Cardiac septum (tissue), 1 donor: ENCODE measurements around the gene TSPAN13. TPM values are rescaled to one million over a fixed set of nuclear protein-coding genes. Genes with fewer than 3 reads are reported as not detected.

Experiments used
- DNase-seq: peaks from one replicate; pipeline ENCODE4 v3.0.0-alpha.2; 2020; ENCODE audit warnings: low spot score
- intact Hi-C: fragments of 100-400 bp; cut with DNase I; formaldehyde crosslinking; loops from one replicate; pipeline ENCODE4 v1.14.0; 2022
- total RNA-seq: library from RNA; stranded (reverse); fragmentation: NEBNext Ultra II Directional; extraction: Animal tissue kit (Norgen Biotek cat#: 25700); gene quantifications from one replicate; pipeline ENCODE4 v1.2.1, GENCODE V29; 2021
- donor health status: DM: no; HTN: no; CAD: no.

Gene TSPAN13
- total RNA-seq, 1 donor from 2014 or later, result 13.5 TPM

DNA sequence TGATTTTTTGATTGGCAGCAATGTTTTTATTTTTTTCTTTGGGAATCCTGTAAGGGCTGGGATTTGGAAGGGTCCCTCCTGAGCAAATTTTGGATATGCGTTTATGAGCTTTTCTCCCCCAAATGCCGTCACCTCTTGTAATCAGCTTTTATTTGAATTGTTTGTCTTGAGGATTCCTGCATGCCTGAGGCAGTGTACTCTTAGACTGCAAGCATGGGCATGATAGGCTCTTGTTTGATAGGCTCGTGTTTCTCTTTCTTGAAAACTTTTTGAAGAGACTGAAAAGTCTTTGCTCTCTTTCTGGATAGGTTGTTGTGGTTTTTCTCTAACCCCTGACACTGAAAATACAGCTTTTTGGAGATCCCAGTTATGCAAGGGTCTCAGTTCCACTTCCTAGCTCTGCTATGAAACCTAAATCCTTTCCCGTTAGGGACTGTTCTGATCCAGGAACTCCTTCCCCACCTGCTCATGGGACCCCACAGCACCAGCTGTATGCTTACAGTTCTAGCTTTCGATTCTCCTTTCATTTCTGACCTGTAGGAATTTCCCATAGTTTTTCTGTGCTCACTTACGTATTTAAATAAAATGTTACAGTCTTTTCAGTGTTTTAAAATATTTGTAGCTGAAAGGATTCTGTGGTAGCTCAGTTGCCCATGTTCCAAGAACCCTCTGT lies 17.2 kb downstream of the TSPAN13 start:
- DNase-seq, result no peak
- intact Hi-C loops, result no loop called here

DNA sequence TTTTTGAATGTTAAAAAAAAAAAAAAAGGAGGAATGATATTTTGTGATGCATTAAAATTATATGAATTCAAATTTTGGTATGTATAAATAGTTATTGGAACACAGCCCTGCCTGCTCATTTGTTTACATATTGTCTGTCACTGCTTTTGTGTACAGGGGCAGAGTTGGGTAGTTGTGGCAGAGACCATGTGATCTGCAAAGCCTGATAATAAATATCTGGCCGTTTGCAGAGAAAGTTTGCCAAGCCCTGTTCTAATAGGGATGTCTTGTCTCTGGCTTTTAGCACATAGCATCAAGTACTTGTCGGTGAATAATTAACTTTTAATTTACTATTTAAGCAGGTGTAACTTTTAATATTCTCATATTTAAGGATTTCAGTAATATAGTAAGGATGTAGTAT lies 19.8 kb downstream of the TSPAN13 start:
- intact Hi-C loops, result no loop called here

DNA sequence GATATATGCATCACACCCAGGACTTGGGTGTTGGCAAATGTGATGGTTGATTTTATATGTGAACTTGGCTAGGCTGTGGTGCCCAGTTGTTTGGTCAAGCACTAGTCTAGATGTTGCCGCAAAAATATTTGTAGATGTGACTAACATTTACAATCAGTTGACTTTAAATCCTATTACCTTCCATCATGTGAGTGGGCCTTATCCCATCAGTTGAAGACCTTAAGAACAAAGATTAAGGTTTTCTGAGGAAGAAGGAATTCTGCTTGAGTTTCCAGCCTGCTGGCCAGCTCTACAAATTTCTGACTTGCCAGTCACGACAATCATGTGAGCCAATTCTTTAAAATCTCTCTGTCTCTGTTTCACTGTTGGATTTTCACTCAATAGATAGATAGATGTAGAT lies 20.3 kb downstream of the TSPAN13 start:
- intact Hi-C loops, result no loop called here
- no peak for DNase-seq

More for the DNA sequence above, 19.8 kb downstream of the TSPAN13 start:
- no peak for DNase-seq

DNA sequence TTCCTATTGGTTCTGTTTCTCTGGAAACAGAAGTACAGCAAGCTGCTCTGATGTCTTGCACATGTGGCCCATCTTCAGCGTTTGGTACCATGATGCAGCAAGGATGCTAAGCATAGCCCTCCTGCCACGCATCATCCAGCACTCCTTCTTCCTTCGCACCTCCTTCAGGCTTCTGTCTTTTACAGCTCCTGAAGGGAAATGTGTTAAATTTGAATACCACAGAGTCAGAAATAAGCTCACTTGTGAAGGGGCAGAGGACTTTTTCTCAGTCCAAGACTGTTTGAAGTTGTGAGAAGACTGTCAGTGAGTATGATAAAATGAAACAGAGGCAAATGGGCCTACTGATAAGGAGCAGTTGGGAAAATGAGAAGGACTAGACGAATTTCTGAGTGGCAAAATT lies 20.7 kb downstream of the TSPAN13 start:
- intact Hi-C loops, result no loop called here
- no peak for DNase-seq

DNA sequence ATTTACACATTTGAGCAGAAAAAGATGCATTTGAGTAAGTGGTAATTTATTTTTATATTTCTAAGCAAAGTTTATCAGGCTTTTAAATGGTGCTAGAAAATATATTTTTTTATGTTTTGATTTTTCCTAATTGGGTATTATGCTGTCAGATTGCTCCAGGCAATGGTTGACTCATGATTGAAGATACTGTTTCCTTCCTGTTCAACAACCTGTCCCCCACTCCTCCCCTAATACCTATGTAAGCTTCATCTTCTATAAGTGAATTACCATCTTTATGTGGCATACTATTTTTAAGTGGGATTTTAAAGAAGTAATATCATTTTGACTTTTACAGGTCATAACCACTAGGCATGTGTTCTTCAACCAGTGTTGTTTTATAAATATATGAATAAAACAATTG lies 21.4 kb downstream of the TSPAN13 start:
- intact Hi-C loops, result no loop called here
- no peak for DNase-seq

DNA sequence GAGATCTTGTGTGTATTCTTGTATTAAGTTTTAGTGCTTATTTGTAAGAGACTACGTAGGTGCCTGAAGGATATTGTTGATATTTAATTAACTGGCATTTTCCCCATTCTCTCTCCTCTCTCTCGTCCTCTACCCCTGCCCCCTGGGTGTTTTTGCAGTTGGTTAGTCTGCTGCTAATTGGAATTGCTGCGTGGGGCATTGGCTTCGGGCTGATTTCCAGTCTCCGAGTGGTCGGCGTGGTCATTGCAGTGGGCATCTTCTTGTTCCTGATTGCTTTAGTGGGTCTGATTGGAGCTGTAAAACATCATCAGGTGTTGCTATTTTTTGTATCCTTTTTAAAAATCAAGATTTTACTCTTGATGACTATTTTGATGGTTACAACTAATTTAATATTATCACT lies 22.5 kb downstream of the TSPAN13 start:
- intact Hi-C loops, result no loop called here
- no peak for DNase-seq

DNA sequence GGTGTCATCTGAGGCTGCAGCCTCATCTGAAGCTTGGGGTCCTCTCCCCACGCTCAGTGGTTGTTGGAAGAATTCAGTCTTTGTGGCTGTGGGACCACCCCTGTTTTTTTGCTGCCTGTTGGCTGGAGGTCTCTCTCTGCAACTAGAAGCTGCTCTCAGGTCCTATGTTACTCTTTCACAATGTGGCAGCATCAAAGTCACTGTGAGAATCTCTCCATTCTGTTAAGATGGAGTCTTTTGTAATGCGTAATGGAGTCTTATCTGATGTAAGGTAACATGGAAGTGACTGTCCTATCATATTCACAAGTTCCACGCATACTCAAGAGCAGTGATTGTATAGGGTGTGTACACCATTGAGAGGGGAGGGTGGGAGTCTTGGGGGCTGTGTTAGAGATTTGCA lies 24.9 kb downstream of the TSPAN13 start:
- no peak for DNase-seq
- intact Hi-C loops, result no loop called here

DNA sequence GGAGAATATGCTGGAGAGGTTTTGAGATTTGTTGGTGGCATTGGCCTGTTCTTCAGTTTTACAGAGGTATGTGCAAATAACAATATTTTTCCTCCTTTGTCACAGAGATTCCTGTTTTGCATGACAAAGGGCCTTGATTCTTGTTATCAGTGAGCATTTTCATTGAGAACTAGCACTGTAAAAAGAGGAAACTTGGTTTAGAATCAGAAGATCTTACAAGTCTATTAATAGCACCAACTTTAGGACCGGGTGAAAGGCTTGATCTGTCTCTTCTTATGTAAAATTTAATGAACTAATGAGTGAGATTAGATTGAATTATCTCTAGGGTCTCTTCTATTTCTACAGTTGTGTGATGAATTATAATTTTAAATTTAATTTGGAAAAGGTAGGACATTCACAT lies 25.5 kb downstream of the TSPAN13 start:
- intact Hi-C loops, result no loop called here
- DNase-seq, result no peak

DNA sequence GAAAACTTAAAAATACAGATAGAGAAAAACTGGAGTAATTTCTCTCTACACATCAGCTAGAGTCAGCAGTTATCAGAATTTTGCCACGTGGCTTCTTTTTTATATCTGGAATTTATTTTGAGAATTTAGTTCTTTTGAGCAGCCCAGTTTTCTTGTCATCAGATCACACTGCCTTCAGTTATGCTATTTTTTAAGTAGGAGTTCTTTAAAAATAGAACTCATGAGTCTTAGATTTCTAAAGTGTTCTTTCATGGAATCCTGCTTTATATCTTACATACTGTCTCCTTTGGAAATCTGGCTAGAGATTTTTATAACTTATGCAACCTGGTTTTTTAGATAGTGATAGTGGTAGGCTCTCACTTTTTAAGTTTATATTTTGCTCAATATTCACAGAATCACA lies 27.0 kb downstream of the TSPAN13 start:
- intact Hi-C loops, result no loop called here
- DNase-seq, result no peak

DNA sequence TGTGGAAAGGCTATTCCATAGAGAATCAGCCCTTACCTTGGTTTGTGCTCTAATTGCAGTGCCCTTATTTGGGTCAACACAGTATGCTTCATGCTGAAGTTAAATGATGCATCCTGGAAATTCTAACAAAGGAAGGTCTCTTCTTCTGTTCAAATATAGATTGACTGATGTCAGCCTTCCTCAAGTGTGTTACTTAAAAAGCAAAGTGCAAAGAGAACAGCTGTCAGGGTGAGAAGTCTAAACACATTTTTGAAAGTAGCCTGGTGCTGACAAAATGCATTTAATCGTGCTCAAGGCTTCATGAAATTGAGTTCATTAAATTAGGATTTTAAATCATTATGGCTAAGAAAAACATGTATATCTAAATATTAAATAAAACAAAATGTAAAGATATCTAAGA lies 31.8 kb downstream of the TSPAN13 start:
- intact Hi-C loops, result no loop called here
- DNase-seq, result no peak

DNA sequence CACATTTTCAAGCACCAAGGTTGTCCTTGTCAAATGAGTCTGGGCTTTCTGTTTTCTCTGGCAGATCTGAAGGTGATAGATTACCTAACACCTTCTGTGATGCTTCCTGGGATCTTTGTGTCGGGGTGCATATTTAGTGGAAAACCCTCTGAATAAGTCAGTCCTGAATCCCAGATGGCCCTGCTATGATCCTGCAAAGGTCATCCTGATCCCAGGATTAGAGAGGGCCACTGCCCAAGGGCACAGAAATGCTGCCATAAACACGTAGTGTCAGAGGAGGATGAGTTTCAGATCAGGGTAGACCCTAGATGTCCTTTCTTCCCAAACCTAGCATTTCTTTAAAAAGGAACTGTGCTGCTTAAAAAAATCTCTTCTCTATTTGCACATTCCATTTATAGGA lies 32.3 kb downstream of the TSPAN13 start:
- no peak for DNase-seq
- intact Hi-C loops, result no loop called here

DNA sequence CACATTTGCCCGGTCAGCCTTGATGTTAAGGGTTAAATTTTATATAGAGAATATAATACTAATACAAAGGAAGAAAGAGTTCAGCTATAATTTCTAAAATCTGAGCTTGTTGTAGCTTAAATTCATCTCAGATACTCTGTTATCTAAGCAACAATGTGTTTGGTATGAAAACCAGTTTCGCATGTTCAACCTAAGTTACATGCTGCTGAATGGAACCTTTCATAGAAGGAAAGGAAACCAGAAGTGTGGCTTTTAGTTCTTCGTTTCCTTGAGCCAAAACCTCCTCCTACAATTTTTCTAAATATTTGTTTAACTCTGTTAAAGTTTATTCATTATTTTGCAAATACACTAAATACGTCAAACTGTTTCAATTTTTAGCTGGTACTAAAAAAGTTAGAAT lies 32.7 kb downstream of the TSPAN13 start:
- intact Hi-C loops, result no loop called here

DNA sequence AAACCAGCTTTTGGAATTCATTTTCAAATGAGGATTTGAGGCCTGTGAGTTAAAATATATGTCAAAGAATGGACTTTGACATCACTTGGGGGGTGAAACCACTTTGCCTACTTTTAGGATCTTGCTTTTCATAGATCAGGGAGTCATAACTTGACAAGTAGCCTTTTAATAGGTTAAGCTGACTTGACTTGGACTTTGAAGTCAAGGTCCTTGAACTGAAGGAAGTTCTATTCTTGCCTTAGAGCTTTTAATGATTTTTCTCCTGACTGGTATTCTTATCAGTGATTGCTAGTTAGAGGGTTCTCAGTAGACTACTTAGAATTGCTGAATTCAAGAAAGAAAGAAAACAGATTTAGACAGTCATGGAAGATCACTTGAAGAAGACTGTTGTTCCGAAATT lies 33.6 kb downstream of the TSPAN13 start:
- intact Hi-C loops, result no loop called here

More for the DNA sequence above, 32.7 kb downstream of the TSPAN13 start:
- no peak for DNase-seq

DNA sequence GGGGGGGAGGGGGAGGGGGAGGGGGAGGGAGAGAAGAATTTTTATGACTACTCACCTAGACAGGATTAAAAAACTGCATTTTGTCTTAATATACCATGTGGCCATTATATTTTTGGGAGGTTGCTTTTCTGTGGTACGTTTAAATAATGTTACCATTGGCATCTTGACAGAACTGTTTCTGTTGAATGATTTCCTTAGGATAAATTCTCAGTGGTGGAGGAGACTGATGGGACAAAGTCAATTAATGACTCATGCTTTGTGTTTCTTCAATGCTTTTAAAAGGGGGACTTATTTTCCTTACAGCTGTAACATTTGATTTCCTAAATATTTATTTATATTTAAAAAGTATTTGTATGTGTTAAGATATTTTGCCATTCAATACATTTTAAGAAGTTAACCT lies 37.5 kb downstream of the TSPAN13 start:
- DNase-seq, result no peak
- intact Hi-C loops, result no loop called here

More for the DNA sequence above, 33.6 kb downstream of the TSPAN13 start:
- DNase-seq, result no peak

DNA sequence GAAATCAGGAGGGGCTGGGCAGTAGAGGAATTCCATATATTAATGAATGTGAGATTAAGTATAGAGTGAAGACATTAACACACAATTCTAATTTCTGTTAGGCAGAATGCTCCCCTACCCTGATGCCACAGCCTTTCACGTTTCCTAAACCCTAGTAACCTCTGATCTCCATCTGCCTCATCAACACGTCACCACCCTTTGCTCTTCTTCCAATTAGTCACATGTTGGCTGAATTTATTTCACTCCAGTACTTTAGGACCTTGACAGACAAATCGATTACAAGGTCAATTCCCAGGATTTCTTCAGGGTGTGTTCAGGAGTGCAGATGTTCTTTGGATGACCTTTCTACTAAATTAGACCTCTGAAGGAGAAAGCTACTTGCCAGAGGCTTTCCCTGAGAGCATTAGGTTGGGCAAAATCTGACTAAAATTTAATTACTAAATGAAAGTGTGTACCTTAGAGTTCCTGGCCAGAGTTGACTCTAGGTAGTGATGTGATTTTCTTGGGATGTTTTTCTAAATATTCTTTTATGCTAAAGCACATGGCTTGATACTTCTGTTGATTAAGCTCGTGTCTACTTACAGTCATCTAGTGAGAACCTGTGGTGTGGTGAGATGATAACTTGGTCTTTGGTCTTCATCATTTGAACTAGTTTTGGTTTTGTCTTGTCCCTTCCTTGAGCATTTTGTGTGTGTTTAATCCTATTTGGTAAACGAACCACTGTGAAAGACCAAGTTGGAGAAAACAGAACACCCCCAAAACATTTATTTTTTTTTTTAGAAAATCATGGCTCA lies 38.5 kb downstream of the TSPAN13 start:
- DNase-seq, result no peak
- intact Hi-C loops, result no loop called here

DNA sequence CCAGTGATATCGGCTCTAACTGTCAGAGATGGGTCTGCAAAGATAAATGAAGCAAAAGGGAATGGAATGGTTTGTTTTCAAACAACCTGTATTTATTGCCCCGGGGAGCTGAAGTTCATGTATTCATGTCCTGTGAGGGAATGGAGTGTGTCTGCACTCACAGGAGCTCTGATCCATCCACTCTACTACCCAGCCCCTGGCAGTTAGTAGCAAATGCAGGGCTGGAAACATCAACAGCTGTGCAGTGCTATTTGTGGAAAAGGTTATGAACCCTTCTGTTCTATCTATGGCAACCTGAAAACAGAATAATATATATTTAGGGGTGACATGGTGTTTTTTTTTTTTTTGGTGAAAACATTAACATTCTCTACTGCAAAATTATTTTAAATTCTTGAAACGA lies 41.4 kb downstream of the TSPAN13 start:
- intact Hi-C loops, result no loop called here
- DNase-seq, result no peak

DNA sequence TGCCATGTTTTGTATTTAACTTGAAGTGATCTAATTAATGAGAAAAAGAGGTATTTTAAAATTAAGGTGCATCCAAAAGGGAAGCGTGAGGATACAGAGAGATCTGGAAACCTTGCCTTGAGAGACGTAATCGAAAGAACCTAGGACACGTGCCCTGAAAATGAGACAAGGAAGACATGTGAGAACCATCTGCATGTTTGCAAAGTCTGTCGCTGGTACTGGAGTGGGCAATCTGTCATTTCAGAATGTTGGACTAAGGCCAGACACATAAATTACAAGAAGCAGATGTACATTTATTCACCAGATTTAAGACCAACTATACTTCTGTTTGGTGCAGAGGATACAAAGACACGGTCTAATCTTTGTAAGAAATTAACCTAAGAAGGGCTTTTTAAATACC lies 42.1 kb downstream of the TSPAN13 start:
- DNase-seq, result no peak
- intact Hi-C loops, result no loop called here

DNA sequence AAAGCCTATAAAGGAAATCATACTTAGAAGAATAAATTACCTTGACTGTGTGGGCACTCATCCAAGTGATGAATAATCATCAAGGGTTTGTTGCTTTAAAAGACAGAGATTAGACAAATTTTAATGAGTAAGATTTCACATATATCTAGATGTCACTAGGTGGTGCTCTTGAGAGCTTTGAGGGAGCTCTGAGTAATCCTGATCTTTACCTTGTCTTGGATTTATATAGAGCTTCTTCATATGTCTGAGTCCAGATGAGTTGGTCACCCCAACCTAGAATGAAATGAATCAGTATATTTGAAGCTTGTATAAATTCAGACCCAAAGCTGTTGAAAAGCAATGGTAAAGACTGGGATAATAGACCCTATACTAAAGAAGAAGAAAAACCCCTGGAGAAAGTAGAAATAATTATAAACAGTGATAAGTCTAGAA lies 47.6 kb downstream of the TSPAN13 start:
- no peak for DNase-seq
- intact Hi-C loops, result loop anchor here (10.0 kb wide), 1 partner anchor 114 kb away; no protein-coding TSS in a partner anchor

DNA sequence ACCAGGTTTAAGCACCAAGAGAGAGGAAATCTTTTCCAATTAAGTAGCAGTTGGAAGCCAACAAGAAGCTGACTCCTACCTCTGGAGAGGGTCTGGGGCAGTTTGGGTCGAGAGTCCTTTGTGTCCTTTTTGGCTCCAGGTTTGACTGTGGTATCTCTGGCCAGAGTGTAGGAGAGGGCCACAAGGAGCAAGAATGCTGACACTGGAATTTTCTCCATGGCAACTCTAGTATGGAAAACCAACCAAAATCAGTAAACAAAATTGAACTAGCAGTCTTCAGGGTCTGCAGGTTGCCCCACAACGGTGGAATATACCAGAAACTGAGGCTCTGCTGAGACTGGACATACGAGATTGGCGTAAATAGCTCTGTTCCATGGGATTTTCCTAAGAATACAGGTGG lies 48.0 kb downstream of the TSPAN13 start:
- DNase-seq, result no peak
- intact Hi-C loops, result loop anchor here (10.0 kb wide), 1 partner anchor 113 kb away; no protein-coding TSS in a partner anchor

DNA sequence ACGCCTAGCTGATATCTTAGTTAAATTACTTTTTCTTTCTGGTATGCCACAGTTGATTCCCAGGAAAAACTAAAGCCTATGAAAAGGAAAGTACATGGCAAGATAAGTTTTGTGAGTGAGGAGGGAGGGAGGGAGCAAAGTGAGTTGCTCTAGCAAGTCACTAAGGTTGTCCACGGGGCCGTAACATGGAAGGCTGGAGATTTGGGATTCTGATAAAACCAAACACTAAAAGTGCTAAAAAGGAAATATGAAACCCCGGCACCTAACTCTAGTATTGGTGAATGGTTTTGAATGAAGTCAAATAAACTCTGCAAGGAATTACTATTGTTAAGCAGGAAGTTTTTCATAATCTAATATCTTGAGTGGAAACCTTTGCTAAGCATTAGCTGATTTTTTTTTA lies 49.6 kb downstream of the TSPAN13 start:
- intact Hi-C loops, result loop anchor here (10.0 kb wide), 1 partner anchor 112 kb away; no protein-coding TSS in a partner anchor
- no peak for DNase-seq
